ENCODE measurements around the gene CRY2. TPM values are rescaled to one million over a fixed set of nuclear protein-coding genes. Genes with fewer than 3 reads are reported as not detected.

CRY2 gene
- total RNA-seq, 1 donor from 2014 or later, result 69.8 TPM

DNA sequence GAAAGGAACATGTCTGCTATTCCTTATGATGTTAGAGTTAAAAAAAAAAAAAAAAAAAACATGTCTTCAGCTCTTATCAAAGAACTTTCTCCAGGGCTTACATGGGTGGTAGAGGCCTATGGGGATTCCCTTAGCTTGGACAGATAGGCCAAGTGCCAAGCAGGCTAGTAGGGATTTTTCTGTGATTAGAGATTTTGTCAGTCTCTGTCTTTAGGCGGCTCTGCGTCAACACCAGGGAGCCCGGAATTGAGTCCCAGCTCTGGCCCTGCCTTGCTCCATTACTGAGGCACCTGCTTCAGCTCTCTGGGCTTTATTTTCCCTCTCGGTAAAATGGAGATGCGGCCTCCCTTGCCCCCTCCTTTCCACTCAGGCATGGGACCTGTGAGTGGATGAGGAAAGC, 13.1 kb downstream of the CRY2 start:
- DNase-seq (ENCODE audit: missing footprints) (no peak), ATAC-seq (no peak)
- intact Hi-C loops (cut with DNase I), result no loop called here

DNA sequence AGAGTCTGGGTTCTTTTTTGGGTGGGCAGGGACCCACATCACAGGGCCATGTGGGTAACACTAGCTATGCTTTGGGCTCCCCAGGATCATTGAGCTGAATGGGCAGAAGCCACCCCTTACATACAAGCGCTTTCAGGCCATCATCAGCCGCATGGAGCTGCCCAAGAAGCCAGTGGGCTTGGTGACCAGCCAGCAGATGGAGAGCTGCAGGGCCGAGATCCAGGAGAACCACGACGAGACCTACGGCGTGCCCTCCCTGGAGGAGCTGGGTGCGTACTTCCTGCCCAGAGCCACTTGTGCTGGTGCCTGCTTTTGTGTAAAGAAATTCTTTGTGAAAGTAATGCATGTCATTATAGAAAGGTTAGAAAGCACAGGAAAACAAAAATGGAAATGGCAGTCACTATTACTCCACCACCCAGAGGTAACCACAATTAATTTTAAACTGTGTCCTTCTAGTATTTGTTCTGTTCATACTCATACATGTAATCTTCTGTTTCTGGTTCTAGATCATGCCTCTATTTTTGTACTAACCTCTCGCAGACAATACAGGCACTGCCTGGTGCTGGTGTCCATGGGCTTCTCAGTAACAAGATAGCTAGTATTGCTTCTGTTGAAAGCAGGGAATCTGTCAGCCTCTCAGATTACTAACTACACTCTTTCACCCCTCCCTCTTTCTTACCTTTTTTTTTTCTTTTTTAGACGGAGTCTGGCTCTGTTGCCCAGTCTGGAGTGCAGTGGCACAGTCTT, 13.7 kb downstream of the CRY2 start:
- DNase-seq (ENCODE audit: missing footprints) (no peak), ATAC-seq (no peak)
- intact Hi-C loops (cut with DNase I), result no loop called here

- ATAC-seq (no peak), DNase-seq (ENCODE audit: missing footprints) (no peak)
- intact Hi-C loops (cut with DNase I), result no loop called here
Observed at GRCh38 chr11:45864041-45864440, 16.8 kb downstream of the CRY2 start.

GRCh38 chr11:45869551-45869950, 22.3 kb downstream of the CRY2 start:
- no peak for ATAC-seq
- intact Hi-C loops (cut with DNase I), result no loop called here
- DNase-seq (ENCODE audit: missing footprints), result no peak

- intact Hi-C loops (cut with DNase I), result no loop called here
- ATAC-seq (no peak), DNase-seq (ENCODE audit: missing footprints) (no peak)
Observed at GRCh38 chr11:45870706-45871105, 23.4 kb downstream of the CRY2 start.

- intact Hi-C loops (cut with DNase I), result no loop called here
- ATAC-seq (no peak), DNase-seq (ENCODE audit: missing footprints) (no peak)
Observed at GRCh38 chr11:45871638-45872037, 24.4 kb downstream of the CRY2 start.

DNA sequence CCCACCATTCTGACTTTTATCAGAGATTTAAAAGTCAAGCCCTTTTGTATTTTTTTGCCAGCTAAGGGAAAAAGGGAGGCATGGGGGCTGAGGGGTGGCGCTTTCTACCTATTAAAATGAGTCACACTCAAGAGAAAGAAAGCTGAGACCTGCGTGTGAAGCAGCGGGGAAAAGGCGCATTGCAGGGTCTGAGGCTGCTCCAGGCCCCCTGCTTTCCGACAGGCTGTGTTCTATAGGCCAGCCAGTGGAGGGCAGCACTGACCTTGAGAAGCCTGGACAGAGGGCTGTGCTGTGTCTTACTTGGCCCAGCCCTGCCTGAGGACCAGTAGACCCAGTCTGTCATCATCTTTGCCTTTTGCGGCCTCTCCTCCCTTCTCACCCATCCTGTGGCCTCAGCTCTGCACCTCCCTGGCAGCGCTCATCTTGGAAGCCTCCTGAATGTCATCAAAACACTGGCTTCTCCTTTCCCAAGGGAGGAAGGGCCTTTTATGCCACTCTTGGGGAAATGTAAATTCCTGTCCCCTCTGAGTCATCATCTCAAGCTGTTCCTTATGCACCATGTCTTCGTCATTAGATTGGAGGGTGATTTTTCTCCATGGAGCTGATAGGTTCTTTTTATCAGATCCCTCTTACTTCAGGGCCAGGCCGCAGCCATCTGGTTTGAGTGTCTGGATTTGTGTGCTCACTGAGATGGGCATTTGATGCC, 25.5 kb downstream of the CRY2 start:
- no peak for DNase-seq (ENCODE audit: missing footprints)
- peak; percentile 74 for ATAC-seq
- intact Hi-C loops (cut with DNase I), result no loop called here

DNA sequence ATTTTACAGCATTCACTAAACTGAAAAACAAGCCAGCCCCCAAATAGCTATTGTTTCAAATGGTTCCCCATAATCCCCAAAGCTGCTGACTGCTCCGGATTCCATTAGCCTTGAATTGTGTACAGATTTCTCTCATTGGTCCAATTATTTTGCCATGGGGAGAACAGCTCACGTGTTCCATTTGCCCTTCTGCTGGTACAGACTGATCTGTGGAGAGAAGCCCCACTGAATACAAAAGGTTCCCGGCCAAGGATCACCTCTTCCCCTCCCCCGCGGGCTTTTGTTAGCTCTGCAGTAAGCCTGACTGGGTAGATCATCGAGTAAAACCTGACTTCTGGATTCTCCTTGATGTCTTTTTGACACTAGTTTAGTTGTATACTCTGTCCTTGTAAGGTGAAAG, 29.1 kb downstream of the CRY2 start:
- intact Hi-C loops (cut with DNase I), result no loop called here
- DNase-seq (ENCODE audit: missing footprints) (no peak), ATAC-seq (peak; percentile 45)

- DNase-seq (ENCODE audit: missing footprints) (no peak), ATAC-seq (no peak)
- intact Hi-C loops (cut with DNase I), result no loop called here
Observed at GRCh38 chr11:45877221-45877620, 29.9 kb downstream of the CRY2 start.

GRCh38 chr11:45877845-45878244, 30.6 kb downstream of the CRY2 start:
- no peak for DNase-seq (ENCODE audit: missing footprints)
- no peak for ATAC-seq
- intact Hi-C loops (cut with DNase I), result no loop called here

GRCh38 chr11:45879803-45880686, 32.8 kb downstream of the CRY2 start:
- ATAC-seq, result no peak
- intact Hi-C loops (cut with DNase I), result no loop called here

GRCh38 chr11:45880772-45881570, 33.7 kb downstream of the CRY2 start:
- intact Hi-C loops (cut with DNase I), result no loop called here
- DNase-seq (ENCODE audit: missing footprints) (peak; percentile 56), ATAC-seq (no peak)

More at GRCh38 chr11:45879803-45880686, 32.8 kb downstream of the CRY2 start:
- no peak for DNase-seq (ENCODE audit: missing footprints)

DNA sequence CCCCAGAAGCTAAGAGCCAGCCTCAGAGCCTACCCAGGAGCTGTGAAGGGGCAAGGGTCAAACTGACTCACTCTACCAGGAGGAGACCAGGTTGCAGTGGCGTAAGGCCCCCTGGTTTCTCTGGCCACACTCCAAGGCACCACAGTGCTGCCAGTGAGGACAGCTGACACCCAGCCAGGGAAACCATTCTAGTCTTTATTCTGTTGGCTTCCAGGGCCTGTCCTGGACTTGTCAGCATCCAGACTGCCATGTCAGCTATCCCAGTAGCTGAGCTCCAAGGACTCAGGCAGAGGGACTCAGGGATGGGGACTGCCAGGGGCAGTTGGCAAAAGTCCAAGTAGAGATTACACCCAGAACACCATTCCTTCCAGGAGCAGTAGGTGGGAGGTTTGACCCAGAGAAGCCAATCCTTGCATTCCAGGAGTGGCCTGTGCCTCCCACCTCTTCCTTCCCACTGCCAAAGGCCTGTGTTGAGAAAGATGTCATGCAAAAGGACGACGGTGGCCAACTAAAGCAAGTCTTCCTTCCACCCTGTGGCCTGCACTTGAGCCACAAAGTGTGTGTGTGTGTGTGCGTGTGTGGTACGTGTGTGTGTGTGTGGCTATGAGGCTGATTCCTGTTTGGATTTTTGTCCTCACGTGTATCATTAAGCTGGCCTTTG, 34.6 kb downstream of the CRY2 start:
- no peak for ATAC-seq

GRCh38 chr11:45884596-45885185, 37.4 kb downstream of the CRY2 start:
- ATAC-seq (no peak), DNase-seq (ENCODE audit: missing footprints) (no peak)
- intact Hi-C loops (cut with DNase I), result no loop called here

More for the DNA sequence above, 34.6 kb downstream of the CRY2 start:
- DNase-seq (ENCODE audit: missing footprints), result no peak
- intact Hi-C loops (cut with DNase I), result no loop called here

GRCh38 chr11:45885274-45885920, 38.1 kb downstream of the CRY2 start, which contains the start of gene MAPK8IP1:
MAPK8IP1 (plus strand) TSS chr11:45885651; CDS start chr11:45885821, 170 bp downstream.
- ATAC-seq, result peak; percentile 69
- intact Hi-C loops (cut with DNase I), result no loop called here
- peak; percentile 73 for DNase-seq (ENCODE audit: missing footprints)

- intact Hi-C loops (cut with DNase I), result no loop called here
- ATAC-seq (no peak), DNase-seq (ENCODE audit: missing footprints) (peak; percentile 39)
Observed at GRCh38 chr11:45885921-45886721, 38.8 kb downstream of the CRY2 start.
